NT2/D1 (cell line): ENCODE measurements around the gene PCDHA2.

Experiments
- YY1 ChIP-seq: IDR thresholded peaks from 2 replicates; pipeline ENCODE4 v1.6.1; 2011; ENCODE audit not compliant: insufficient read length, insufficient read depth
- ZNF274 ChIP-seq: IDR thresholded peaks from 2 replicates; pipeline ENCODE4 v1.6.1; 2011; ENCODE audit warnings: mild to moderate bottlenecking, low read depth, low read length

DNA sequence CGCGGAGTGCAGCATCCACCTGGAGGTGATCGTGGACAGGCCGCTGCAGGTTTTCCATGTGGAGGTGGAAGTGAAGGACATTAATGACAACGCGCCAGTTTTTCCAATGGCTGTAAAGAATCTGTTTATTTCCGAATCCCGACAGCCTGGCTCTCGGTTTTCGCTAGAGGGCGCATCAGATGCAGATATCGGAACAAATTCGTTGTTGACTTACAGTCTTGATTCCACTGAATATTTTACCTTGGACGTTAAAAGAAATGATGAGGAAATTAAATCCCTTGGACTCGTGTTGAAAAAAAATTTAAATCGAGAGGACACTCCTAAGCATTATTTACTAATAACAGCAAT is 6.8 kb downstream of the PCDHA2 start:
- TF ChIP-seq YY1 (no peak), ZNF274 (no peak)
